CD1c-positive myeloid dendritic cell (primary cell): ENCODE results near the gene KCNK6.
"Not testable (repeated sequence)": the region's sequence is repeated elsewhere in the genome, so short reads cannot be mapped to it uniquely, and the experiment has no call there.

Experiments used
- DNase-seq: peaks from one replicate; pipeline ENCODE4 v3.0.0-alpha.2; 2016; ENCODE audit errors: extremely low spot score

The KCNK6 gene

GRCh38 chr19:38323291-38323690, 3.6 kb downstream of the KCNK6 start:
- peak; percentile 87 for DNase-seq

- DNase-seq, result no peak
Observed at GRCh38 chr19:38324431-38324830, 4.8 kb downstream of the KCNK6 start.

GRCh38 chr19:38326591-38326990, 6.9 kb downstream of the KCNK6 start:
- DNase-seq, result no peak

GRCh38 chr19:38329651-38330050, 10.0 kb downstream of the KCNK6 start:
- no peak for DNase-seq

- no peak for DNase-seq
Observed at GRCh38 chr19:38331728-38332127, 12.1 kb downstream of the KCNK6 start.

- no peak for DNase-seq
Observed at GRCh38 chr19:38333245-38333644, 13.6 kb downstream of the KCNK6 start.

- peak; percentile 96 for DNase-seq
Observed at GRCh38 chr19:38335949-38336637, 16.4 kb downstream of the KCNK6 start.

- DNase-seq, result peak; percentile 98
Observed at GRCh38 chr19:38336638-38337359, 17.2 kb downstream of the KCNK6 start.

- no peak for DNase-seq
Observed at GRCh38 chr19:38337360-38337653, 17.7 kb downstream of the KCNK6 start.

- DNase-seq, result not testable (repeated sequence)
Observed at GRCh38 chr19:38339011-38339410, 19.4 kb downstream of the KCNK6 start.

GRCh38 chr19:38340927-38341326, 21.3 kb downstream of the KCNK6 start:
- no peak for DNase-seq

GRCh38 chr19:38346837-38347236, 27.2 kb downstream of the KCNK6 start:
- no peak for DNase-seq

- DNase-seq, result no peak
Observed at GRCh38 chr19:38350883-38351282, 31.2 kb downstream of the KCNK6 start.

GRCh38 chr19:38351865-38352395, 32.3 kb downstream of the KCNK6 start:
- no peak for DNase-seq

GRCh38 chr19:38352611-38353010, 33.0 kb downstream of the KCNK6 start:
- no peak for DNase-seq

GRCh38 chr19:38355728-38356725, 36.4 kb downstream of the KCNK6 start:
- no peak for DNase-seq

GRCh38 chr19:38358071-38358470, 38.4 kb downstream of the KCNK6 start:
- no peak for DNase-seq

- DNase-seq, result no peak
Observed at GRCh38 chr19:38359242-38360021, 39.8 kb downstream of the KCNK6 start.

GRCh38 chr19:38360351-38360750, 40.7 kb downstream of the KCNK6 start:
- DNase-seq, result no peak

- peak; percentile 53 for DNase-seq
Observed at GRCh38 chr19:38360839-38361631, 41.4 kb downstream of the KCNK6 start.
